ENCODE data around the gene ZBTB49.
"Not testable (repeated sequence)": the region's sequence is repeated elsewhere in the genome, so short reads cannot be mapped to it uniquely, and the experiment has no call there.

The ZBTB49 gene

GRCh38 chr4:4289941-4290850 lies at the start of gene ZBTB49, which contains the start of gene LYAR:
Gene ZBTB49, plus strand, starts transcription at chr4:4290251. Its CDS starts 9,695 bp downstream, at chr4:4299946.
Gene LYAR, minus strand, starts transcription at chr4:4290154. Its CDS starts 6,412 bp downstream, at chr4:4283742.
- Histone ChIP-seq H3K27me3 (ENCODE audit: control insufficient read depth, insufficient read depth, low read length) (no peaks in the 10 kb centered on the region), H3K9me3 (ENCODE audit: control insufficient read depth, low read depth, low read length) (no peaks in the 10 kb centered on the region), H3K4me1 (ENCODE audit: control insufficient read depth, low read depth, low read length) (peaks cover 10% of the 10 kb centered on the region), H3K36me3 (ENCODE audit: control insufficient read depth, low read depth, low read length) (peaks cover 16% of the 10 kb centered on the region), H3K4me3 (ENCODE audit: low read length) (peak within 1 kb of the TSS; percentile 93), H3K27ac (ENCODE audit: low read length) (peak within 1 kb of the TSS; percentile 33), H3K9ac (ENCODE audit: low read length) (peak within 1 kb of the TSS; percentile 88)

- Histone ChIP-seq H3K4me3 (ENCODE audit: low read length) (no peak overlapping the region), H3K27ac (ENCODE audit: low read length) (no peak overlapping the region), H3K4me1 (ENCODE audit: control insufficient read depth, low read depth, low read length) (peaks cover 4% of the 10 kb centered on the region), H3K27me3 (ENCODE audit: control insufficient read depth, insufficient read depth, low read length) (no peaks in the 10 kb centered on the region), H3K36me3 (ENCODE audit: control insufficient read depth, low read depth, low read length) (peaks cover 39% of the 10 kb centered on the region), H3K9ac (ENCODE audit: low read length) (no peak overlapping the region), H3K9me3 (ENCODE audit: control insufficient read depth, low read depth, low read length) (no peaks in the 10 kb centered on the region)
These were observed 44.9 kb upstream of the ZBTB49 start for GRCh38 chr4:4245172-4245571.

DNA sequence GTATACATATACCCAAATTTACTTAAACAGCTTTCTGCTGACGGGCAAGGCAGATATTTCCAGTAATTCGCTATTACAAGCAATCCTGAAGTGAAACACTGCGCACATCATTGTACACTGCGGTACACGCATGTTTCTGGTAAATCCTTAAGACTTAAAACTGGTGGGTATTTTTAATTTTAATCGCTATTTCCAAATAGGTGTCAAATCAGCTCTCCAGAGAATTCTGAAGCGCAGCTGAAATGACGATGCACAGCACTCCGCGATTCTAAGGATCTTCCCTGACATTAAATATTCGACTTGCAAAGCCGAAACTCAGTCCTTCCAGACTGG lies 42.4 kb upstream of the ZBTB49 start:
- Histone ChIP-seq H3K27me3 (ENCODE audit: control insufficient read depth, insufficient read depth, low read length) (no peaks in the 10 kb centered on the region), H3K4me3 (ENCODE audit: low read length) (peak overlapping the region; percentile 94), H3K27ac (ENCODE audit: low read length) (peak overlapping the region; percentile 79), H3K9me3 (ENCODE audit: control insufficient read depth, low read depth, low read length) (no peaks in the 10 kb centered on the region), H3K36me3 (ENCODE audit: control insufficient read depth, low read depth, low read length) (peaks cover 21% of the 10 kb centered on the region), H3K4me1 (ENCODE audit: control insufficient read depth, low read depth, low read length) (peaks cover 4% of the 10 kb centered on the region), H3K9ac (ENCODE audit: low read length) (peak overlapping the region; percentile 88)

DNA sequence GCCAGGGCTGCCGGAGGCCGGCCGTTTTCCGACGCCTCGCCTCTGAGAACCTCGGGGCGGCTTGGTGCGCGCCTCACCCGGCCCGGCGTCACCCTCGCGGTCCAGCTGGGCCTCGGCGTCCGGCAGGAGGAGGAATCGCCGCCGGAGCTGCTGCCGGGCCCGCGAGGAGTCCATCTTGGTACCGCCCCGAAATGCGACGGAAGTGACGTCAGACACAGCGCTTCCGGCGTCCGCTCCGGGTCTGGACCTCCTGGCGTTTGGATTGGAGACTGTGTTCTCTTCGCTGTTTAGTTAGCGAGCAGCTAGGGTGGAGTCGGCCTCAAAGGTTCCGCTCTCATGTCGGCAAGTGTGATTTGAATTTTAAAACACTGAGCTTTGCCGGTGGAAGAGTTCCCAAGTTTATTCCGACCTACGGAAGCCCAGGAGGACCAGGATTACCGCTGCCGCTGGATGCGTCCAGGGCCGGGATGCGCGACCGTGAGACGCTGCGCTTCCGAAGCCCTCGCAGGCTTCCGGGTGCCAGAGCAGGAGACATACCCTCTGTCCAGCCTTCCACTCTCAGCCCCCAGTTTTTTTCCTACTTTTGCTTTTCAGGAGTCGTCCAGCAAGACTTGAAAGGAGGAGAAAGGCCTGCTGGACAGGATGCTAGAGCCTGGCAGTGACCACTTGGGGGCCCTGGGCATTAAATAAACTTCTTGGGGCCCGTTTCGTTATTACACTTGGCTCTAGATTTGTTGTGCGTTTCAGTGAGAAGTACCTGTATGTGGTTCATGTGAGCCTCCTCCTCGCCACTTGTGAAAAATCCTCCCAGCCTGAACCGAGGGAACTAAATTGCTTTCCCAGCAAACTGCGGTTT lies 41.8 kb upstream of the ZBTB49 start, which contains the start of gene TMEM128:
Gene TMEM128, minus strand, starts transcription at position 195 of the 856 bp plus-strand sequence. Its CDS starts 21 bp downstream, at position 174.
- peak within 1 kb of the TSS; percentile 79 for H3K27ac ChIP-seq (ENCODE audit: low read length)
- peak within 1 kb of the TSS; percentile 88 for H3K9ac ChIP-seq (ENCODE audit: low read length)
- H3K36me3 ChIP-seq (ENCODE audit: control insufficient read depth, low read depth, low read length) = peaks cover 21% of the 10 kb centered on the region
- H3K4me3 ChIP-seq (ENCODE audit: low read length) = peak within 1 kb of the TSS; percentile 94
- H3K9me3 ChIP-seq (ENCODE audit: control insufficient read depth, low read depth, low read length) = no peaks in the 10 kb centered on the region
- no peaks in the 10 kb centered on the region for H3K27me3 ChIP-seq (ENCODE audit: control insufficient read depth, insufficient read depth, low read length)
- peaks cover 4% of the 10 kb centered on the region for H3K4me1 ChIP-seq (ENCODE audit: control insufficient read depth, low read depth, low read length)

- peak overlapping the region; percentile 88 for H3K9ac ChIP-seq (ENCODE audit: low read length)
- H3K4me3 ChIP-seq (ENCODE audit: low read length) = peak overlapping the region; percentile 94
- H3K9me3 ChIP-seq (ENCODE audit: control insufficient read depth, low read depth, low read length) = no peaks in the 10 kb centered on the region
- H3K27me3 ChIP-seq (ENCODE audit: control insufficient read depth, insufficient read depth, low read length) = no peaks in the 10 kb centered on the region
- no peak overlapping the region for H3K27ac ChIP-seq (ENCODE audit: low read length)
- peaks cover 4% of the 10 kb centered on the region for H3K4me1 ChIP-seq (ENCODE audit: control insufficient read depth, low read depth, low read length)
- H3K36me3 ChIP-seq (ENCODE audit: control insufficient read depth, low read depth, low read length) = peaks cover 18% of the 10 kb centered on the region
These were observed 41.2 kb upstream of the ZBTB49 start for GRCh38 chr4:4248885-4249203.

GRCh38 chr4:4249342-4249741 lies 40.7 kb upstream of the ZBTB49 start:
- not testable (repeated sequence) for H3K9ac ChIP-seq (ENCODE audit: low read length); H3K27ac ChIP-seq (ENCODE audit: low read length); H3K9me3 ChIP-seq (ENCODE audit: control insufficient read depth, low read depth, low read length); H3K27me3 ChIP-seq (ENCODE audit: control insufficient read depth, insufficient read depth, low read length); H3K4me1 ChIP-seq (ENCODE audit: control insufficient read depth, low read depth, low read length)
- Histone ChIP-seq H3K4me3 (ENCODE audit: low read length) (peak overlapping the region; percentile 94), H3K36me3 (ENCODE audit: control insufficient read depth, low read depth, low read length) (peaks cover 13% of the 10 kb centered on the region)

- no peak overlapping the region for H3K27ac ChIP-seq (ENCODE audit: low read length)
- no peak overlapping the region for H3K4me3 ChIP-seq (ENCODE audit: low read length)
- H3K9me3 ChIP-seq (ENCODE audit: control insufficient read depth, low read depth, low read length) = no peaks in the 10 kb centered on the region
- H3K36me3 ChIP-seq (ENCODE audit: control insufficient read depth, low read depth, low read length) = peaks cover 8% of the 10 kb centered on the region
- H3K9ac ChIP-seq (ENCODE audit: low read length) = no peak overlapping the region
- H3K4me1 ChIP-seq (ENCODE audit: control insufficient read depth, low read depth, low read length) = peaks cover 4% of the 10 kb centered on the region
- H3K27me3 ChIP-seq (ENCODE audit: control insufficient read depth, insufficient read depth, low read length) = no peaks in the 10 kb centered on the region
These were observed 40.2 kb upstream of the ZBTB49 start for GRCh38 chr4:4249866-4250265.

- Histone ChIP-seq H3K9me3 (ENCODE audit: control insufficient read depth, low read depth, low read length) (no peaks in the 10 kb centered on the region), H3K9ac (ENCODE audit: low read length) (no peak overlapping the region), H3K4me3 (ENCODE audit: low read length) (no peak overlapping the region), H3K36me3 (ENCODE audit: control insufficient read depth, low read depth, low read length) (no peaks in the 10 kb centered on the region), H3K27ac (ENCODE audit: low read length) (no peak overlapping the region), H3K4me1 (ENCODE audit: control insufficient read depth, low read depth, low read length) (no peaks in the 10 kb centered on the region), H3K27me3 (ENCODE audit: control insufficient read depth, insufficient read depth, low read length) (no peaks in the 10 kb centered on the region)
These were observed 35.9 kb upstream of the ZBTB49 start for GRCh38 chr4:4254199-4254598.

- Histone ChIP-seq H3K9me3 (ENCODE audit: control insufficient read depth, low read depth, low read length) (no peaks in the 10 kb centered on the region), H3K36me3 (ENCODE audit: control insufficient read depth, low read depth, low read length) (no peaks in the 10 kb centered on the region), H3K27ac (ENCODE audit: low read length) (no peak overlapping the region), H3K27me3 (ENCODE audit: control insufficient read depth, insufficient read depth, low read length) (no peaks in the 10 kb centered on the region), H3K4me3 (ENCODE audit: low read length) (no peak overlapping the region), H3K9ac (ENCODE audit: low read length) (no peak overlapping the region), H3K4me1 (ENCODE audit: control insufficient read depth, low read depth, low read length) (no peaks in the 10 kb centered on the region)
These were observed 35.4 kb upstream of the ZBTB49 start for GRCh38 chr4:4254666-4255065.

- Histone ChIP-seq H3K9me3 (ENCODE audit: control insufficient read depth, low read depth, low read length) (no peaks in the 10 kb centered on the region), H3K4me1 (ENCODE audit: control insufficient read depth, low read depth, low read length) (no peaks in the 10 kb centered on the region)
These were observed 33.3 kb upstream of the ZBTB49 start for GRCh38 chr4:4256799-4257198.

DNA sequence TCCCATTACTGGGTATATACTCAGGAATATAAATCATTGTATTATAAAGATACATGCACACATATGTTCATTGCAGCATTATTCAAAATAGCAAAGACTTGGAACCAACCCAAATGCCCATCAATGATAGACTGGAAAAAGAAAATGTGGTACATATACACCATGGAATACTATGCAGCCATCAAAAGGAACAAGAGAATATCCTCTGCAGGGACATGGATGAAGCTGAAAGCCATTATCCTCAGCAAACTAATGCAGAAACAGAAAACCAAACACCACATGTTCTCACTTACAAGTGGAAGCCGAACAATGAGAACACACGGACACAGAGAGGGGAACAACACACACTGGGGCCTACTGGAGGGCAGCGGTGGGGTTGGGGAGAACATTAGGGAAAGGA lies 32.3 kb upstream of the ZBTB49 start:
- H3K4me1 ChIP-seq (ENCODE audit: control insufficient read depth, low read depth, low read length); H3K9me3 ChIP-seq (ENCODE audit: control insufficient read depth, low read depth, low read length); H3K36me3 ChIP-seq (ENCODE audit: control insufficient read depth, low read depth, low read length); H3K27ac ChIP-seq (ENCODE audit: low read length); H3K9ac ChIP-seq (ENCODE audit: low read length); H3K27me3 ChIP-seq (ENCODE audit: control insufficient read depth, insufficient read depth, low read length); H3K4me3 ChIP-seq (ENCODE audit: low read length): not testable (repeated sequence)

More at GRCh38 chr4:4256799-4257198, 33.3 kb upstream of the ZBTB49 start:
- no peak overlapping the region for H3K9ac ChIP-seq (ENCODE audit: low read length)
- H3K36me3 ChIP-seq (ENCODE audit: control insufficient read depth, low read depth, low read length) = no peaks in the 10 kb centered on the region
- no peak overlapping the region for H3K4me3 ChIP-seq (ENCODE audit: low read length)
- H3K27me3 ChIP-seq (ENCODE audit: control insufficient read depth, insufficient read depth, low read length) = no peaks in the 10 kb centered on the region
- no peak overlapping the region for H3K27ac ChIP-seq (ENCODE audit: low read length)
